Kidney glomerular epithelial cell (primary cell): ENCODE results near the gene ZFAND3.

Experiments used
- DNase-seq: peaks from one replicate; lab custom pipeline; 2025; lab: John Stamatoyannopoulos, UW

The ZFAND3 gene

GRCh38 chr6:38170666-38171355, 351.3 kb downstream of the ZFAND3 start:
- no peak for DNase-seq

DNA sequence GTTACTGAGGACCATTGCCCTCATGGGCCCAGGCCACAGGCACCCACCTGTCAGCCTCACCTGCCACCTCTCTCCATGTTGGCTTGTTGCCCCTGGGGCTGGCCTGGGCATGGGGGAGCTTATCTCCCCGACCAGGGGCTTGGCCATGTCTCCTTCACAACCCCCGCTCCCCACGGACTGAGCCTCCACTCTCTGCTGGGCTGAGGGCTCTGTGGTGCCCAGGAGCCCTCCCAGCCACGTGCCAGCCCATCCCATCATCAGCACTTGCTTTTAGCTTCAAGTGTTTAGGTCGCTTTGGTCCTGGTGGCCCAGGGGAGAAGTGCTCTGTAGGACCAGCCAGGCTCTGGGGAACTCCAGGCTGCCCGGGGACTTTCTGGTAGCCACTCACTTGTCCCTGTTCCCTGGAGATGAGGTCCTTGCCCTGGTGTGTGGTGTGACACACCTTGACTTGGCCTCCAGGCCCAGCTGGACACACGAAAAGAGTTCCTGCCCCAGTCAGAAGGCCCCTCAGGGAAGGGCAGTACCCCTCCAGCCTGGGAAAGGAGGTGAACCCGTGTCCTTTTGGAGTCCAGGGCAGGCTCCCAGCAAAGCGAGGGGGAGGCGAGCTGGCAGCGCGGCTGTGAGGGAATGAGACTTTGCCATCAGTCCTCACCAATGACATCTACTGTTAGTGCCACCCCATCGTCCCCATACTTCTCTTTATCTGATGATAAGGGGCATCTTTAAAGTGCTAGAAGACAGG, 352.6 kb downstream of the ZFAND3 start:
- no peak for DNase-seq

- no peak for DNase-seq
These were observed 353.3 kb downstream of the ZFAND3 start for GRCh38 chr6:38172739-38173410.

DNA sequence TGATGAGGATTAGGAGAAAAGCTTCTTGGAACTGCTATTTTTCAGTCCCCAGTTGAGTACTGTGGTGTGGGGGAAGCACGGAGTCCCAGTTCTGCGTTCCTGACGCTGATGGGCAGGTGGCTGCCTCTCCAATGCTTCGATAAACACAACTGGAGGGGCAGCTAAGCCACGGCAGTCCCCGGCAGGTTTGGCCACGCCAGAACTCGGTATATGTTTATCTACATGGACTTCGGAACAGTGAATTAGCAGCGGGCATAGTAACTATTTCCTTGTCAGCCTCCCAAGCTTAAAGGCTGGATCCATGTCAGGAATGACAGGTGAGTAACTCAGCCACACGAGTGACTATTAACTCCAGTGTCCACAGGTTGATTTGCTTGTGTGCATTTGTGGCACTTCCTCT, 354.4 kb downstream of the ZFAND3 start:
- no peak for DNase-seq

DNA sequence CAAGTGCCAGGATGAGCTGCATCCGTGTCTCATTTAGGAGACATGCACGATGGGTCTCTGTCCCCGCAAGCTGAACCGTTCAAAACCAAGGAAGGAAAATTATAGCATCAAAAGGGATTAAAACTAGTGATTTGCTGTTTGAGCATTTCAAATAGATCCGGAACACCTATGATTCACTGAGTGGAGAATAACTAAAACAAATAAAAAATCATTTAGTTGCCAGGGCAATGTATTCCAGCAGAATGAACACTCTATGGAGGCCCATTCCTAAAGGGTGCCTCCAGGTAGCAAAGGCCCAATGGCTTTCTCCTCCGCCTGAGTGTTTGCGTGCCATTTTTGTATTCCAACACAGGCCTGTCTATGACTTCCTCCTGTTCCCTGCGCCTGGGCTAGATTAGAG, 354.8 kb downstream of the ZFAND3 start:
- DNase-seq = no peak

GRCh38 chr6:38174806-38175495, 355.4 kb downstream of the ZFAND3 start:
- no peak for DNase-seq

GRCh38 chr6:38175786-38176185, 356.3 kb downstream of the ZFAND3 start:
- no peak for DNase-seq

DNA sequence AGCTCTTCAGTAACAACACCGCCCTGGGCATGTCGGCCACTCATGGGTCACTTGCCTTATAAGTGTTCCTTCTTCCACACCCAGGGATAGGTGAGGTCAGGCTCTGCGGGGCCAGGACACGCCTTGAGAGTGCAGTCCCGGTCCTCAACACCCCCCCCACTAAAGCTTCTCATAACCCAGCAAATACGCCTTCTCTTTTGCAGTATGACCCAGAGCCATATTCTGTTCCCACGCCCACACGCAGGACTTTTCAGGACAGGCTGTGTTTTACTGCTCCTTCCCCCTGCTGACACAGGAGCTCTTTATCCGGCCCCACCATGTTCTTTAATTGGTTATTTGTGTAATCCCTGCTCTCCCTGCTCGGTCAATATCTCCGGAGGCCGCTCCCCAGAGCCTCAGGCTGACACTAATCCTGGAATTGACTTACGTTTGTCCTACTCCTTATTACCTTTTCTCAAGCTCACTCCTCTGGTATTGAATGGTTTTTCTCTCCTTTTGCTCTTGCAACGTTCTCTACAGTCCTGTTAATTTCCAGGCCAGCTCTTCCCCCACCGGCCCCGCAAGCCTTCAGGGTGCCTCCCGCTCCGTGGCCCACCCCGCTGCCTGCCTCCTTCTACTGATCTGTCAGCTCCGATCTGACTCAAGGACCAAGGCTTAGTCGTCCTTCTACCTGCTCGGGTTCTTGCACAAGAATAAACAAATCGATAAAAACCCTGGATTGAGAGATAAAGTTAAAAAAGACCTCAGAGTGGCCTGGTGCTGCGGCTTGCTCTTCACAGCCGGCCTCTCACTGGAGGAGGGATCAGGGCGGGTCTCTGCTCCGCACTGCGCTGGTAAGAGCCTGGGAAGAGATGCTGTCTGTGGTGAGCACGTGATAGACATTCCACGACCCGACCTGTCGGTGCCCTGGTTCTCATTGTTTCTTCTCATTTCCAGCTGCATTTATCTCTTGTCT, 357.5 kb downstream of the ZFAND3 start:
- no peak for DNase-seq

- DNase-seq = no peak
These were observed 358.5 kb downstream of the ZFAND3 start for GRCh38 chr6:38177882-38178583.

DNA sequence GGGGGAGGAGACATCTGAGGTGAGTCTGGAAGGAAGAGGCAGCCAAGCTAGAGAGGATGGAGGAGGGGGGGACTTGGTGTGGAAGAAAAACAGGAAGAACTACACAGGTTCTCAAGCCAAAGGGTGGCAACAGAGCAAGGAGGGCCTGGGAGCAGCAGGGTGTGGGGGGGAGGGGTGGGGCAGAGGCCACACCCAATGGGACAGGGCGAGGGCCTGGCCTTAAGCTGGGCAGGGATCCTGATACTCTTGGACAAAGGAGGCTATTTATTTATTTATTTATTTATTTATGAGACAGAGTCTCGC, 359.0 kb downstream of the ZFAND3 start:
- DNase-seq = no peak

DNA sequence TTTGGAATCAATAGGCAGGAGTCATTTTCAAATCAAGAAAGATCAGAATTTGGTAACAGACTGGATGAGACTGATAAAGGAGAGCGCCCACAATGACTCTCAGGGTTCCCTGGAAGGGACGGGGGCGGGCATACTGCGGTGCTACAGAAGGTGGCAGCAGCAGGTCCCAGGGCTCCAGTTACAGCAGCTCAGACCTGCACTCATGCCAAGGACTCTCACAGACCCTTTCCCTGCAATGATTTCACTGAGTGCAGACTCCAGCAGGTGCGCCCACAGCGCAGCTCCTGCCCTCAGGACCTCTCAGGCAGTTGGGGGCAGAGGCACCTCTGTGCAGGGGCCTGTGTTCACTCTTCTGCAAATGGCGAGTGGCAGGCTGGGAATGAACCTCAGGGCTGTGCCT, 359.8 kb downstream of the ZFAND3 start:
- DNase-seq = no peak

GRCh38 chr6:38179794-38180430, 360.4 kb downstream of the ZFAND3 start:
- no peak for DNase-seq

- no peak for DNase-seq
These were observed 361.1 kb downstream of the ZFAND3 start for GRCh38 chr6:38180586-38180985.

- no peak for DNase-seq
These were observed 362.9 kb downstream of the ZFAND3 start for GRCh38 chr6:38182426-38182825.

DNA sequence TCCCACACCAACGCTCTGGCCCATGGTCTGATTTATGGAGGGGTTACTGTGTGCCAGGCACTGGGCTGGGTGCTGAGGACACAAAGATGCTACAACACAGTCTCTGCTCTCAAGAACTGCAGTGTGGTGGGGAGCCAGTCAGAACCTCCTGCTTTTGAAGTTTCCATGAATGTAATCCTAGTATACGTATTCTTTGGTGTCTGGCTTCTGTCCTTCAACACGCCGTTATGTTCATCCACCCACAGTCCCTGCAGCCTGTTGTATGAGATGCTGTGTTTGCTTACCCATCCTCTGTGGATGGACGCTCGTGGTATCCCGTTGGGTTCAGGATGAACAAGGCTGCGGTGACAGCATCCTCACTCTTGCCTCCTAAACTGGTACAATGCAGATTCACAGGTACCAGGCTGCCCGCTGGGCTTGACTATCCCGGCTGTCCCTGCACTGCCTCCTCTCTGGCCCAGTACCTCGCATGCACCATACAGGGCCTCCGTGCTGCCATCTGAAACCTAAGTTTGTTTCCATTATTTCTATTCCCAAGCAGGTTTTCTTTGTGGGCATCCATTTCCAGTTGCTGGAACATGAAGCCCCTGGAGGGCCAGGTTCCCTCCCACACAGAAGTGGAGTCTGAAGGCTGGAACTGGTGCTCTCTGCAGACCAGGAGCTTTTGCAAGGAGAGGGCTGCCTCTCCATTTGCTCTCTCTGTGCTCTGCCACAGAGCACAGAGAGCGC, 364.5 kb downstream of the ZFAND3 start:
- DNase-seq = no peak

DNA sequence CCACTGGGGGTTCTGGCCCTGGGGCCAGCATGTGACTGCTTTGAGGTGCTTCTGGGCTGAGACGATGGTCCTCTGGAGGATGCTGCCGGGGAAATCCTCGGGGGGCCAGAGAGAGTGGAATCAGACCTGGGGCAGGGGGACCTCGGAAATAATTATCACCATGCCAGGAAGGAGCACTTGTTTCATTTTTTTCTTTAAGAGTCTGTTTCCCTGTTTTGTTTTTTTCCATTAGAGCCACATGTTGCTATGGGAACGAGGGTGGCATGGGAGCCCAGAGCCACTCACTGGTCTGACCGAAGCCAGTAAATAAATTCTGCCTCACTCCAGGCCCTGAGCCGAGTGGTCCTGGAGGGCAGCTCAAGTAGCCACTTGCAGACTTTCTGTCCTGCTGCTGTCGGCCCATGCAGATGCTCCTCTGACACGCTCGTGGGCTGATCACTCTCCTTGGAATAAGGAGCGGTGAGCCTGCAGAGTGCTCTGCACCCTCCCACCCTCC, 365.1 kb downstream of the ZFAND3 start:
- DNase-seq = no peak

DNA sequence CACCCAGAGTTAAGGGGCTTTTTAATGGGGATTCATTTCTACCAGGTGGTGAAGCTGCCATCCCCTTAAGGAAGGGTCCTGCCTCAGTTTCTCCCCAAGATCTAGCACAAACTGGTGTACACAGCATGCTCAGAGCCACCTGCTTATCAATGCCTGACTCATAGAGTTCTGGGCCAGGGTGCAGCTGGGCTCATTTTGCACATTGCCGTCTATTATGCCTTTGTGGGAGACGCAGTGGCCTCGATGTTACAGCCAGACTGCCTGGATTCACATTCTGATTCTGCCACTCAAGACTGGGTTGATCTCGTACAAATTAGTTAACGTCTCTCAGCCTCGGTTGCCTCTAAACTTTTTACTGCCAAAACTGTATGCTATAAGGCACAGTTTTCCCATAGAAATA, 365.7 kb downstream of the ZFAND3 start:
- DNase-seq = no peak

- DNase-seq = no peak
These were observed 366.2 kb downstream of the ZFAND3 start for GRCh38 chr6:38185752-38186151.

DNA sequence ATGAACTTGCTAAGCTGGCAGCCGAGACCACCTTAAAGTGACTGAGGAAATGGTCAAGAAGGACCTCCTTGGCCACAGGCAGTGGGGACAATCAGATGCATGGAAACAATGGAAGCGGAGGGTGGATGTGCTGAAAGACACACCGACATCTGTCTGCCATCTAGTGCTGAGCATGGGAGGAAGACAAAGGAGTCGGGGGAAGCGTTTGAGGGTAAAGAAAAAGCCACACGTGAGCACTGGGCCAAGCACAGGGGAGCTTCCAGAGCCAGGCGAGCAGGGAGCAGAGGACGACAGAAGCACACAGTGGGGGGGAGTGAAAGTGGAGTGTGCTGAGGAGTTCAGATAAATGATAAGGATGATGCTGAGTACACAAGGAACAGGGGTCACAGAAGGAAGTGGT, 367.8 kb downstream of the ZFAND3 start:
- no peak for DNase-seq
